ENCODE measurements around the gene FAM168A. TPM values are rescaled to one million over a fixed set of nuclear protein-coding genes. Genes with fewer than 3 reads are reported as not detected.
A peak's percentile ranks its signal among the peaks of the same experiment; 100 is the strongest.

The FAM168A gene
- total and polyA plus RNA-seq, 9 of the 15 experiments (the other 6 are each of a cell fraction or from before 2014, with no cell fraction given), result 0.44 to 7.2 (median 2.9) TPM

GRCh38 chr11:73597956-73598718 is at the start of gene FAM168A (continued):
- TF ChIP-seq SMAD4 (CRISPR knock-in tag; conservative IDR thresholded peaks at IDR 0.05) (peak; percentile 76), SREBF1 (IDR thresholded peaks at IDR 0.05; ENCODE audit: borderline replicate concordance, low read depth, low read length) (peak; percentile 61; the same call in 1 of the 2 replicates), NFIX (CRISPR knock-in tag; IDR thresholded peaks at IDR 0.05; ENCODE audit: low read depth) (no peak), BHLHE40 (IDR thresholded peaks at IDR 0.05; ENCODE audit: low read length) (peak; percentile 18; the same call in 1 of the 2 replicates), SAFB (IDR thresholded peaks at IDR 0.05; ENCODE audit: borderline replicate concordance, low read depth, low read length) (peak; percentile 43; the same call in 1 of the 2 replicates), CTBP1 (IDR thresholded peaks at IDR 0.05; ENCODE audit: borderline replicate concordance) (peak; percentile 77), PHF20 (IDR thresholded peaks at IDR 0.05; ENCODE audit: partially characterized antibody) (peak; percentile 81), ZNF764 (CRISPR knock-in tag; IDR thresholded peaks at IDR 0.05; ENCODE audit: low read depth) (no peak), RBM22 (IDR thresholded peaks at IDR 0.05; ENCODE audit: low read depth, low read length, poor library complexity, severe bottlenecking) (no peak), GABPB1 (CRISPR knock-in tag; IDR thresholded peaks at IDR 0.05) (peak; percentile 96), RUNX1 (IDR thresholded peaks at IDR 0.05; ENCODE audit: low read depth) (no peak), HIVEP1 (CRISPR knock-in tag; IDR thresholded peaks at IDR 0.05) (no peak), RBFOX2 (IDR thresholded peaks at IDR 0.05; ENCODE audit: low read depth, low read length) (peak; percentile 70), ZFX (CRISPR knock-in tag; IDR thresholded peaks at IDR 0.05) (peak; percentile 96), ZNF740 (CRISPR knock-in tag; IDR thresholded peaks at IDR 0.05) (peak; percentile 54; the same call in 1 of the 2 replicates), ZNF740 (tag; IDR thresholded peaks at IDR 0.05) (peak in 1 of 2 experiments; percentile 51; a peak in 1 of 4 replicates), FUS (optimal IDR thresholded peaks at IDR 0.05; ENCODE audit: low read depth, low read length) (peak; percentile 45), SOX6 (IDR thresholded peaks at IDR 0.05) (peak; percentile 18; the same call in 1 of the 2 replicates), ZSCAN32 (CRISPR knock-in tag; IDR thresholded peaks at IDR 0.05) (no peak), TEAD1 (CRISPR knock-in tag; IDR thresholded peaks at IDR 0.05) (no peak), ZNF766 (CRISPR knock-in tag; conservative IDR thresholded peaks at IDR 0.05) (peak; percentile 82), ZNF511 (CRISPR knock-in tag; IDR thresholded peaks at IDR 0.05) (peak; percentile 36; the same call in 1 of the 2 replicates), KAT2B (IDR thresholded peaks at IDR 0.05; ENCODE audit: low read depth, low read length) (no peak), CREB1 (IDR thresholded peaks at IDR 0.05) (no peak; the same call in none of the 2 replicates), CREB1 (CRISPR knock-in tag; IDR thresholded peaks at IDR 0.05) (peak; percentile 69; the same call in 1 of the 2 replicates)
- TF ChIP-seq, protein P1, sequence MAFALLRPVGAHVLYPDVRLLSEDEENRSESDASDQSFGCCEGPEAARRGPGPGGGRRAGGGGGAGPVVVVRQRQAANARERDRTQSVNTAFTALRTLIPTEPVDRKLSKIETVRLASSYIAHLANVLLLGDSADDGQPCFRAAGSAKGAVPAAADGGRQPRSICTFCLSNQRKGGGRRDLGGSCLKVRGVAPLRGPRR (CRISPR knock-in tag; IDR thresholded peaks at IDR 0.05), result no peak
- TF ChIP-seq, protein P2, sequence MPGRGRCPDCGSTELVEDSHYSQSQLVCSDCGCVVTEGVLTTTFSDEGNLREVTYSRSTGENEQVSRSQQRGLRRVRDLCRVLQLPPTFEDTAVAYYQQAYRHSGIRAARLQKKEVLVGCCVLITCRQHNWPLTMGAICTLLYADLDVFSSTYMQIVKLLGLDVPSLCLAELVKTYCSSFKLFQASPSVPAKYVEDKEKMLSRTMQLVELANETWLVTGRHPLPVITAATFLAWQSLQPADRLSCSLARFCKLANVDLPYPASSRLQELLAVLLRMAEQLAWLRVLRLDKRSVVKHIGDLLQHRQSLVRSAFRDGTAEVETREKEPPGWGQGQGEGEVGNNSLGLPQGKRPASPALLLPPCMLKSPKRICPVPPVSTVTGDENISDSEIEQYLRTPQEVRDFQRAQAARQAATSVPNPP (IDR thresholded peaks at IDR 0.05; ENCODE audit: borderline replicate concordance, insufficient read depth, insufficient read length), result no peak
